ENCODE measurements around the gene SPIRE2. TPM values are rescaled to one million over a fixed set of nuclear protein-coding genes. Genes with fewer than 3 reads are reported as not detected.

Gene SPIRE2
- total RNA-seq, 1 experiment from 2014 or later = 29.6 TPM

GRCh38 chr16:89795676-89796075, 32.6 kb upstream of the SPIRE2 start:
- Histone ChIP-seq H3K36me3 (ENCODE audit: control insufficient read depth, insufficient read depth, low read length) (peaks cover 6% of the 10 kb centered on the region), H3K9me3 (no peaks in the 10 kb centered on the region), H3K4me3 (ENCODE audit: low read depth, low read length) (no peak overlapping the region), H3K27me3 (replicated peaks; ENCODE audit: control insufficient read depth, insufficient read depth, low read length) (no peaks in the 10 kb centered on the region), H3K4me1 (no peaks in the 10 kb centered on the region)
- H3K9me3 Mint-ChIP-seq (ENCODE audit: unreplicated experiment) = no peaks in the 10 kb centered on the region
- BruUV-seq (replicated peaks) = no TSS peak
- peaks cover 93% of the 10 kb centered on the region for H3K36me3 Mint-ChIP-seq (ENCODE audit: insufficient read depth, unreplicated experiment)
- intact Hi-C loops (cut with micrococcal nuclease; ENCODE audit: unreplicated experiment) = no loop called here
- POLR2A ChIA-PET = no interaction called here
- no peaks in the 10 kb centered on the region for H3K4me1 Mint-ChIP-seq (ENCODE audit: low read depth, unreplicated experiment)
- no peak for DNase-seq
- H3K4me3 Mint-ChIP-seq (ENCODE audit: unreplicated experiment) = no peak overlapping the region
- H3K27ac Mint-ChIP-seq (ENCODE audit: unreplicated experiment) = no peak overlapping the region
- no peak for TF ChIP-seq CTCF (IDR thresholded peaks at IDR 0.05; ENCODE audit: insufficient read depth in 1 of 2, low read depth in 1 of 2, low read length in 1 of 2, severe bottlenecking in 1 of 2, unreplicated experiment in 1 of 2)
- CTCF ChIA-PET = interaction anchor here (0.6 kb wide), 1 partner anchor 416 kb away, joined by 3 read pairs; no protein-coding TSS in a partner anchor
- no peaks in the 10 kb centered on the region for H3K27me3 Mint-ChIP-seq (ENCODE audit: insufficient read depth, unreplicated experiment)

- Histone ChIP-seq H3K9me3 (no peaks in the 10 kb centered on the region), H3K4me1 (no peaks in the 10 kb centered on the region), H3K36me3 (ENCODE audit: control insufficient read depth, insufficient read depth, low read length) (peaks cover 6% of the 10 kb centered on the region), H3K27me3 (replicated peaks; ENCODE audit: control insufficient read depth, insufficient read depth, low read length) (no peaks in the 10 kb centered on the region), H3K4me3 (ENCODE audit: low read depth, low read length) (no peak overlapping the region)
- no peak for DNase-seq
- BruUV-seq (replicated peaks) = no TSS peak
- no peak overlapping the region for H3K4me3 Mint-ChIP-seq (ENCODE audit: unreplicated experiment)
- ChIA-PET CTCF (interaction anchor here (0.6 kb wide), 1 partner anchor 416 kb away, joined by 3 read pairs; no protein-coding TSS in a partner anchor), POLR2A (no interaction called here)
- no peaks in the 10 kb centered on the region for H3K27me3 Mint-ChIP-seq (ENCODE audit: insufficient read depth, unreplicated experiment)
- no peak overlapping the region for H3K27ac Mint-ChIP-seq (ENCODE audit: unreplicated experiment)
- intact Hi-C loops (cut with micrococcal nuclease; ENCODE audit: unreplicated experiment) = no loop called here
- H3K9me3 Mint-ChIP-seq (ENCODE audit: unreplicated experiment) = no peaks in the 10 kb centered on the region
- H3K4me1 Mint-ChIP-seq (ENCODE audit: low read depth, unreplicated experiment) = no peaks in the 10 kb centered on the region
- no peak for TF ChIP-seq CTCF (IDR thresholded peaks at IDR 0.05; ENCODE audit: insufficient read depth in 1 of 2, low read depth in 1 of 2, low read length in 1 of 2, severe bottlenecking in 1 of 2, unreplicated experiment in 1 of 2)
- H3K36me3 Mint-ChIP-seq (ENCODE audit: insufficient read depth, unreplicated experiment) = peaks cover 93% of the 10 kb centered on the region
Observed at GRCh38 chr16:89796104-89796503, 32.2 kb upstream of the SPIRE2 start.

GRCh38 chr16:89798126-89798525, 30.1 kb upstream of the SPIRE2 start:
- no peak for TF ChIP-seq CTCF (IDR thresholded peaks at IDR 0.05; ENCODE audit: insufficient read depth in 1 of 2, low read depth in 1 of 2, low read length in 1 of 2, severe bottlenecking in 1 of 2, unreplicated experiment in 1 of 2)
- H3K36me3 ChIP-seq (ENCODE audit: control insufficient read depth, insufficient read depth, low read length) = peaks cover 2% of the 10 kb centered on the region
- no peak overlapping the region for H3K4me3 ChIP-seq (ENCODE audit: low read depth, low read length)
- H3K27me3 ChIP-seq (replicated peaks; ENCODE audit: control insufficient read depth, insufficient read depth, low read length) = no peaks in the 10 kb centered on the region
- Mint-ChIP-seq H3K27me3 (ENCODE audit: insufficient read depth, unreplicated experiment) (no peaks in the 10 kb centered on the region), H3K9me3 (ENCODE audit: unreplicated experiment) (no peaks in the 10 kb centered on the region), H3K4me1 (ENCODE audit: low read depth, unreplicated experiment) (no peaks in the 10 kb centered on the region), H3K4me3 (ENCODE audit: unreplicated experiment) (no peak overlapping the region), H3K36me3 (ENCODE audit: insufficient read depth, unreplicated experiment) (peaks cover 89% of the 10 kb centered on the region), H3K27ac (ENCODE audit: unreplicated experiment) (no peak overlapping the region)
- CTCF ChIA-PET = no interaction called here
- DNase-seq = no peak
- no peaks in the 10 kb centered on the region for H3K9me3 ChIP-seq
- POLR2A ChIA-PET = no interaction called here
- no TSS peak for BruUV-seq (replicated peaks)
- no peaks in the 10 kb centered on the region for H3K4me1 ChIP-seq
- intact Hi-C loops (cut with micrococcal nuclease; ENCODE audit: unreplicated experiment) = no loop called here

Data from Caco-2 (cell line).